ENCODE results near the gene FRMPD2.
"Not testable (repeated sequence)": the region's sequence is repeated elsewhere in the genome, so short reads cannot be mapped to it uniquely, and the experiment has no call there.

The FRMPD2 gene

GRCh38 chr10:48232717-48233447 is 41.6 kb downstream of the FRMPD2 start:
- no peak for DNase-seq

GRCh38 chr10:48231699-48232315 is 42.7 kb downstream of the FRMPD2 start:
- DNase-seq: no peak

- no peak for DNase-seq
Measured at GRCh38 chr10:48231178-48231577, 43.3 kb downstream of the FRMPD2 start.

DNA sequence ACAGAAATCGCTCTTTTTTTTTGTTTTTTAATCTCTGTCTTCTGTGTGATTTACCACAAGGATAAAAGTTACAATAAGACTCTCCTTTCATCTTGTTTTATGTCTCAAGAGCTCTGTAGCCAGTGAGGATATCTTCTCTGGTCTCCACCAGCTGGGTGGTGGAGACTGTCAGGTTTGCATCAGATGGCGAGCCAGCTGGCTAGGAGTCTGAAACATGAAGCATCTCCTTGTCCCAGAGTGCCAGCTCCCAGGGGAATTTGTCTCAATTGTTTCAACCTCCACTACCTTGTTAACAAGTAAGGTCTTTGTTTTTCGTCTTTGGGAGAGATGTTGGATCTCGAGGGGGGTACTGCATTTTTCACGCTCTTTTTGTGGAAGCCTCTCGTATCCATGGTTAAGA is 47.3 kb downstream of the FRMPD2 start:
- no peak for DNase-seq

- DNase-seq: peak; percentile 47
Measured at GRCh38 chr10:48224979-48225560, 49.4 kb downstream of the FRMPD2 start.

DNA sequence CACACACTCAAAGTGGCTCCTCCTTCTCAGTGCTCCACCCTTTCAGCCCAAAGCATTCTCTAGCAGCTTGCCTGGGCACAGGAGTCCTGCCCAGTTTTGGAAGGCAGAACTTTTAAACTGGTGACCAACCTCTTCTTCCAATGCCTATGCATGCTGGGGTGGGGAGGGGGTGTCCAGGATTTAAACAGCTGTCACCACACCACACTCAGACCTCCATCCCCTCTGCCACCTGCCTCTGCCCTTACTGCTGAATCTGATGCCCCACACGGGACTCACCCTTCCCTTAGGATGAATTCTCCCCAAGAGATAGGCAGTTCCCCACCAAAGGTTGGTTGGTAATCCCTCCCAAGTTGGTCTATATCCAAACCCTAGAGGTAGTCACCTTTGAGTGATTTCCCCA is 50.2 kb downstream of the FRMPD2 start:
- no peak for DNase-seq

DNA sequence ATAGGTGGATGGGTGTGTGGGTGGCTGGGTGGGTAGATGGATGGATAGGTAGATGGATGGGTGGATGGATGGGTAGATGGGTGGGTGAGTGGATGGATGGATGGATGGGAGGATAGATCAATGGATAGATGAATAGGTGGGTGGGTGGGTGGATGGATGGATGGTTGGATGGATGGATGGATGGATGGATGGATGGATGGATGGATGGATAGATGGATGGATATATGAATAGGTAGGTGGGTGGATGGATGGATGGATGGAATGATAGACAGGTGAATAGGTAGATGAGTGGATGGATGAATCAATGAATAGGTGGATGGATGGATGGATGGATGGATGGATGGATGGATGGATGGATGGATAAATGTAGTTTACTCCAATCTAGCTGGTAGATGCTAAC is 52.7 kb downstream of the FRMPD2 start:
- DNase-seq: no peak

- not testable (repeated sequence) for DNase-seq
Measured at GRCh38 chr10:48221031-48221430, 53.5 kb downstream of the FRMPD2 start.

- no peak for DNase-seq
Measured at GRCh38 chr10:48219194-48219593, 55.3 kb downstream of the FRMPD2 start.

GRCh38 chr10:48216744-48217143 is 57.8 kb downstream of the FRMPD2 start:
- no peak for DNase-seq

GRCh38 chr10:48216204-48216505 is 58.3 kb downstream of the FRMPD2 start:
- no peak for DNase-seq

DNA sequence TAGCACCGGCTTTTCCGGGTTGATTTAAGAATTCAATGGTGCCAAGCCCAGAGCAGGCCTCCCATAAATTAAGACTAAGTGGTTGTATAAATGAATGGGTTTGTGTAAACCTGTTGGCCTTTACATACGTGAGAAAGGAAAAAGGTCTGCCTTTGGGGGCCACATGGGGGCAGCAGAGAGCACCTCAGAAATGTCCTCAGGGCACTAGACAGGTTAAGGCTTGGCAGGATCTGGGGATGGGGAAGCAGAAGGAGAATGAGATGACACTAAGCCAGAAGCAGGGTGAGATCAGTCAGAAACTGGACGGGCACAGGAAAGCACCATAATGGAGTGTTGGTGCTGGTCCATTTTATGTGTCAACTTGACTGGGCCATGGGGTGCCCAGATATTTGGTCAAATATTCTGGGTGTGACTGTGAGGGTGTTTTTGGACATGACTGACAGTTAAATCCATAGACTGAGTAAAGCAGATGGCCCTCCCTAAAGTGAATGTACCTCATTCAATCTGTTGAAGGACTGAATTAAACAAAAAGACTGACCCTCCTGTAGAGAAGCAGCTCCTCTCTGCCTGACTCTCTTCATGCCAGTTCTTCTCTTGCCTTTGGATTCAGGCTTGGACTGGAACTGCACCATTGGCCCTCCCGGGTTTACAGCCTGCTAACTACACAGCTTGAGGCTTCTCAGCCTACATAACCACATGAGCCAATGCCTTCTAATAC is 58.9 kb downstream of the FRMPD2 start:
- peak; percentile 49 for DNase-seq

DNA sequence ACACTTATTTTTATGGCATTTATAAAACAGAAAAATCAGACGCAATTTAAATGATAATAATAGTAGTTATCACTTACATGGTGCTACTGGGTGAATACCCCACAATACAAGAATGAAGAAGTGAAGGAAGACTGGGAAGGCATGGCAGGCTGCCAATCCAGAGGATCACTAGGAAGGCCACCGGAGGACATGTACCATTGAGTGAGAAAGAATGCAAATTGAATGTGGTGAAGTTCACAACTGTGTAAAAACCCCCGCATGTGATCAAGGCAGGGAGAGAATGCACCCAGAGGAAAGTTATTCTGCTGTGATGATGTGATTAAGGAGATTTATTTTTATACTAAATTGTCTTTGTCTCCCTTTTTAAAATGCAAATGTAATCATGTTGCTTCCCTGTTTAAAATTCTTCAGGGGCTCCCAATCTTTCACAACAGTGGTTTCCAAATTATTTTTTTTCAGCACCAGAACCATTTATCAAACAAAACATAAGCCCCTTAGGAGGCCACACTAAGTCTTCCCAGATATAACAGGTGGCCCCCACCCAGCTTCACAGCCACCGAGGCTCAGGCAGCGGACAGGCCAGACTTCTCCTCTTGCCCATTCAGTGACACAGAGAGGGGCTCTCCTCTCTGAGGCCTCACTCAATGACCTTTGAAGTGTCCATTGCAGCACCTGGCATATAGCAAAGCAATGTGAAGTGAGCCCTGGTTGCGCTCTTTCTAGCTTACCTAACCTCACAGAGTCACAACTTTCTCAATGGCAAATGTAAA is 59.6 kb downstream of the FRMPD2 start:
- no peak for DNase-seq

DNA sequence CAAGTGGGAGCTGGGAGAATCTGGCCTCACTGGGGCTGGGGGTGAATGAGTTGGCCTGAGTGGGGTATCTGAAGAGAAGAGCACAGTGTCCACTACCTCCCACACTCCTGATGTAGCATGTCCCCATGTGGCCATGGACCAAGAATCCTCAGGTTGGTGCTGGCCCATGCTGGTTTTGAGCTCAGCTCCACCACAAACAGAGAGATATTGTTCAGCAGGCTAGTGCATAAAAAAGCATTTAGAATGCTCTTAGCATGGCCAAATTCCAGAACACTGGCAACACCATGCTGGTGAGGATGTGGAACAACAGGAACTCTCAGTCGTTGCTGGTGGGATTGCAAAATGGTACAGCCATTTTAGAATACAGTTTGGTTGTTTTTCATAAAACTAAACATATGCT is 61.4 kb downstream of the FRMPD2 start:
- DNase-seq: no peak

DNA sequence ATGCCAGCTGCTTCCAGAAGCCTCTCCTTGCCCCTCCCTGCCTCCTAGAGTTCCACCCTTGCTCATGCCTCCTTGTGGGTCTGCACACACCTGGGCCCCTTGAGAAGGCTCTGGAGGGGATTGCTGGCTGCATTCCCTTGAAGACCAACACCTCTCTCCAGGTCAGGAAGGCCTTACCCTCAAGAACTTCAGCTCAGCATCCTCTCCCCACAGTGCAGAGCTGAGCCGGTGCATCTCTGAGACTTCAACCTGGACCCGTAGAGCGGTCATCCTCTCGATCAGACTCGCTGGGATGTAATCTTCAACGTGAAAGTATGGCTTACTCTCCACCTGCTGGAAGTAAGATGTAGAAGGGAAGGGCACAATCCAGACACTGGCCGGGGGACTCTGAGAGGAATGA is 62.7 kb downstream of the FRMPD2 start:
- no peak for DNase-seq

DNA sequence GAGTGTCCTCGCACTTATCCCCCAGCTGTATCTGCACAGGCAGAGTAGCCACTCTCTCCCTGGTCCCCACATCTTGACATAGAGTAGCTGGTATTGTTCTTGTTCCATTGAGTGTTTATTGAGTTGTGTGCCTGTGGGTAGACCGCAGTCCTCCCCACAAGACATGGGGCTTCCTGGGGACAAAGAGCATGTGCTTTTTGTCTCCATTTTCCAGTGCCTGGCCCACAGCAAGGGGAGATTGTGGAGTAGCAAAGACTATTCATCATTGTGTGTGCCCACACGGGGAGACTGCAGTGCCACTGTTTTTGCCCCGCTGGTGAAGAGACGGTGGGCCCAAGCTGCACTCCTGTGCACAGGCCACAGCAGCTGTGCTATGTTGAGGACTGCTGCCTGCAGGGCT is 63.5 kb downstream of the FRMPD2 start:
- DNase-seq: no peak

DNA sequence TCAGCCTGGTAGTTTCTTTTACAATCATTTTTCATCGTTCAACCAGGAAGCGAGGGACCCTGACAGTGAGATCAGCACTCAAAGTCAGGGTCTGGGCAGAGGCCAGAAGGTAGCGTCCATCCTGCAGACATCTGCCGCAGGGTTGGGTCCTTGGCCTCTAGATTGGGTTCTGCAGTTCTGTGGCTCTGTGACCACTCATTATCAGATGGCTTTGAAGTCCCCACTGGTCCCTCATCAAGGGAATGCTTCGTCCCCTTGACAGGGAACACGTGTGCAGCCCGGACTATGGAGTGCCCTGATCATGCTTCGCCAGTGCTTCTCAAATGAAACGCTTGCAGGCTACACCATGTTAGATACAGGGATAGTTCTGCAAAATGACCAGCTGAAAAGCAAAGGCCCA is 64.1 kb downstream of the FRMPD2 start:
- DNase-seq: no peak

- DNase-seq: peak; percentile 33
Measured at GRCh38 chr10:48209241-48209640, 65.3 kb downstream of the FRMPD2 start.

DNA sequence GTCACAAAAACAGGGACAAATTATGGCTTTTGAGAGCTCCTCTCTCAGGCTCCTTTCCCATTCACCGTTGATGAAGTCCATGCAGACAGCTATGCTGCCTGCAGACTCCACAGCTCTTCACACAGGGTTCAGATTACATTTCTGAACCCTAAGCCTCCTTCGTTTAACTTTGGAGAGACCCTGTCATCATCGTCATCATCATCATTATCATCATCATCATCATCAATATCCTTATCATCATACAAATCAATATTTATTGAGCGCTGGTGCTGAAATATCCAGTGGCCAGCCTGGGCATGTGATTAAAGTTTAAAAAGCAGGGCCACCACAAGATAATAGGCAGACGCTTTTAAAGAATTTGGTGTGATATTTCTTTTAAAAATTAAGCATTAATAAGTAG is 66.6 kb downstream of the FRMPD2 start:
- DNase-seq: no peak

GRCh38 chr10:48206482-48207250 is 67.8 kb downstream of the FRMPD2 start:
- no peak for DNase-seq

DNA sequence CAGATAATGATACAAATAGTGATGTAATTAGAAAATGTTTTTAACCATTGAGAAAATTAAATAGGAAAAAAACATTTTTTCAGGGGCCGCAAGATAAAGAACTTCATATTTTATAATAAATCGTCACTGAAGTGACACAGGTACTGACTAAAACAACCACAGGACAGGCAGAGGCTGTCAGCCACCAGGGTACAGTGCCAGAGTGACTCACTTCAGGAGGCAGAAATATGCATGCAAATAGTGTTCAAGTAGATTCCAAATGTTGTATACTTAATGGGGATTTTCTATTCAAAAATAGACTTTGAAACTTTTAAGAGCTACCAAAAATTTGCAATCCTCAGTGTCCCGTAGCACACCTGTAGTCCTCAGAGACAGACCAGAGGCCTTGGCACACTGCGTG is 68.6 kb downstream of the FRMPD2 start:
- DNase-seq: no peak

GRCh38 chr10:48199580-48200377 is 74.7 kb downstream of the FRMPD2 start:
- peak; percentile 89 for DNase-seq

Data from EL (cell line).